HG03575 (cell line): ENCODE measurements around the gene KAT6B.
"Not testable (repeated sequence)": the region's sequence is repeated elsewhere in the genome, so short reads cannot be mapped to it uniquely, and the experiment has no call there.

Experiments used
- ATAC-seq: cut with Tn5 transposase; IDR thresholded peaks from one replicate; pipeline ENCODE4 v1.9.1; 2021; ENCODE audit not compliant: unreplicated experiment, insufficient number of reproducible peaks, low FRiP score; ENCODE audit errors: extremely low read depth

The KAT6B gene

DNA sequence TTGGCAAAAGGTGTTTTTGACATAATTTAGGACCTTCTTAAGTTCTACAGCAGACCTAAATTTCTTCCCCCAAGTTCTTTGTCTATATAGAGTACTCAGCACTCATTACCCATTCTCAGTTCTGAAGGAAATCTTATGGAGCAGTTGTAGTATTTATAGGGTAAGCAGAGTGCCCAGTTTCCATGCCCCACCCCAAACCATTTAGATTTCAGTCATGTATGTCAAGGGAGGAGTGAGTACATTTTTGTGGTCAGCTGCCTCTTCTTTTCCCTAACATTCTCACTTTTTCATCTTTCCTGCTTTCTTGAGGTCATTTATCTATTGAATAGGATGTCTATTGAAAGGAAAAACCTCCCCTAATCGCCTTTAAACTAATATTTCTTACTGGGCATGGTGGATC lies 83.3 kb downstream of the KAT6B start:
- no peak for ATAC-seq

- ATAC-seq, result no peak
These were observed 84.0 kb downstream of the KAT6B start for GRCh38 chr10:74910241-74910975.

DNA sequence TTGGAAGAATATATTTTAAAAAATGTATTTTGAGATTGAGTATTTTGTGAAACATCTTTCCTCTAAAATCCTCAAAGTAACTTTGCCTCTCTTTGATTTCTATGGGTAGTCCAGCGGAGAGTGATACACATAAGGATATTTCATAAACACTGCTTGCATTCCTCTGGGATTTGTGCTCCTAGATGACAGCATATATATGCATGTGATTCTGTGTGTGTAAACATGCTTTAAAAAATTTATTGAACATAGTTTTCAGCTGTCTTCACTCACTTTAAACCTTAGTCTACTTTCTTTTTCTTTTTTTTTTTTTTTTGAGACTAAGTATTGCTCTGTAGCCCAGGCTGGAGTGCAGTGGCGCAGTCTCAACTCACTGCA lies 84.6 kb downstream of the KAT6B start:
- no peak for ATAC-seq

DNA sequence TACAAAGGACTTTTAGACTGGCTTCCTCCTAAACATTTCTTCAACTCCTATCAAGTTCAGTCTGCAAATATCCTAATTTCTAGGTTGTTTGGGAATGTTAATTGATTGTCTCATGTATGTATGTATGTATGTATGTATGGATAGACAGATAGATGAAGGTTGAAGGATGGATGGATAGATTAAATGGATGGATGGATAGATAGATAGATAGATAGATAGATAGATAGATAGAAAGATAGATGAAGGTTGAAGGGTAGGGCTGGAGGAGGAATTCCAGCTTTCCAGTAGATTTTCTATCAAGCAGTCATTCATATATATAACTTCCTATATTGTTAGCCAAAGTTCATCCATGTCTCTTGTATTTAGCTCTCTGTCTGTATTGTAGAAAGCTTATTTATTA lies 85.8 kb downstream of the KAT6B start:
- ATAC-seq, result no peak

GRCh38 chr10:74912682-74913081 lies 86.3 kb downstream of the KAT6B start:
- ATAC-seq, result no peak

DNA sequence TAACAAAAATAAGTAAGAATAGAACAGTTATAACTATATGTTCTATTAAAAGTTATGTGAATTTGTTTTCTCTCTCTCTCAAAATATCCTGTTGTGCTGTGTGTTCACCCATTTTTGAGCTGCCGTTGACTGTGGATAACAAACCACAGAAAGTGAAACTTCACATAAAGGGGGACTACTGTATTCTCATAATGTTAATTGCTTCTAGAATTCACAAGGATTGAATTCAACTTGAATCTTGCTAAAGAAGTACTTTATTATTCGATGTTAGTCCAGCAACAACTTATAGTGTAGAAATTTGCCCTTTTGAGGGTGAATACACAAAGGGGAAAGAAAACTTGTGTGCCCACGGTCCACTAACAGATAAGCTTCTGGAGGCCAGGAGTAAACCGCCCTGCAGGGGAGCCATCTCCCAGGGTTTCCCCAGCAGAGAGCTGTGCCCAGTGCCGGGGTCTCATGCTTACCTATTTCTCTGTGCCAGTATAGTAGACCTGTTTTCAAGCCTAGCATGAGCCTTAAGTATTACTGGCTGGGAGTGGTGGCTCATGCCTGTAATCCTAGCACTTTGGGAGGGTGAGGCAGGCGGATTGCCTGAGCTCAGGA lies 87.1 kb downstream of the KAT6B start:
- no peak for ATAC-seq

DNA sequence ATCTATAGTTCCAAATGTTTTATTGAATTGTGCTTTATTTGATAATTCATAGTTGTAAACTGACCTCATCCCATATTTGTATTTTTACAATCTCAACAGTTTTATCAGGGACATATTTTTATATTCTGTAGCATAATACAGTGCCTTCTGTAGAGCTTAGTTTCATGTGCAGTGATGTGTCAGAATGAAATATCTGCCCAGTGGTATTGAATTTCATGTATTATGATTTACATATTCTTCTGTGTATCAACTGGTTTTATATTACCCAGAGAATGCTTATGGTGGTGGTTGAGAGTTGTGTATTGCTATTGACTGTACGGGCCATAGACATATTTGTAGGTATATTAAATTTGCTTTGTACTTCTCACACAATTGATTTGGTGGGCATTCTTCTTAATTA lies 89.9 kb downstream of the KAT6B start:
- no peak for ATAC-seq

DNA sequence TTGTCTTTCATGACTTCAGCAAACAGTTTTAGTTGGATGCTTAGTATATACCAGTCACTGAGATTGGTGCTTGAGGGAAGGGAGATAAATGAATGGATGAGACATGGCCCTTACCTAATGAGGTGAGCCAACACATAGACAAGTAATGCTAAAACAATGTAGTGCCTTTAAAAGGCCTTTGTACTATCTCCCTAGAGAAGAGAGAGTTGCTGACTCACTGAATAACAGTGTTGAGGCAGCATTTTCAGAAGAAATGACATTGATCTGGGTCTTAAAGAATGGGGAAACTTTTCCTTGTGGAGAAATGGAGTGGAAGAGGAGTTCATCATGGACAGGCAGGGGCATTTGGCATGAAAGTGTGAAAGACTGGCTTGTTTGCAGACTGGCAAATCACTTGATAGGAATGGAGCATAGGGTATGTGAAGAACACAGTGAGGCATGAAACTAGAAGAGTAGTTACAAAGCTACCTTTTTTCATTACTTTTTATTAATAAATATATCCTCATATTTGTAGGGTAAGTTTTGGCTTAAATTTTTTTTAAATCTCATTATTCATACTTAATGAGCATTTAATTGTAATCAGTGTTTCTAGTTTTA lies 91.2 kb downstream of the KAT6B start:
- ATAC-seq, result no peak

DNA sequence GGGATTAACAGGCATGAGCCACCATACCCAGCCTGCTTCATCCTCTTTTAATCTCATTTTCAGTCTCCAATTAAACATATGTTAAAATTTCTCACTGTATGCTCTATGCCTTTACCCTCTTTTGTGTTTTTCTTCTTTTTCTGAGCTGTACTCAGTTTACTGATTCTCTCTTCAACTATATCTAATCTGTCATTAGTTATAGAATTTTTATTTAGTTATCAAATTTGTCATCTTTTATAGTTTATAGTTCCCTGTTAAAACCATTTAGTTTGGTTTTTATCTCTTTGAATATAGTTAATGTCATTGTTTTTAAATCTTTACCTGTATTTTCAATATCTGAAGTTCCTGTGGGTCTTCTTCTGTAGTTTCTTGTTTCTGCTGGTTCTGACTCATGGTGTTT lies 93.3 kb downstream of the KAT6B start:
- ATAC-seq, result no peak

DNA sequence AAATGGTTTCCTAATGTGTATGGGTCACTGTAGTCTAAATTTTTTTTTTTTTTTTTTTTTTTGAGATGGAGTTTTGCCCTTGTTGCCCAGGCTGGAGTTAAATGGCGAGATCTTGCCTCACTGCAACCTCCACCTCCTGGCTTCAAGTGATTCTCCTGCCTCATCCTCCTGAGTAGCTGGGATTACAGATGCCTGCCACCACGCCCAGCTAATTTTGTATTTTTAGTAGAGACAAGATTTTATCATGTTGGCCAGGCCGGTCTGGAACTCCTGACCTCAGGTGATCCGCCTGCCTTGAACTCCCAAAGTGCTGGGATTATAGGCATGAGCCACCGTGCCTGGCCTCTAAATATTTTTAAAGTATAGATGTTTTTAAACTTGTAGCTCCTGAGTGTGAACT lies 94.7 kb downstream of the KAT6B start:
- not testable (repeated sequence) for ATAC-seq

DNA sequence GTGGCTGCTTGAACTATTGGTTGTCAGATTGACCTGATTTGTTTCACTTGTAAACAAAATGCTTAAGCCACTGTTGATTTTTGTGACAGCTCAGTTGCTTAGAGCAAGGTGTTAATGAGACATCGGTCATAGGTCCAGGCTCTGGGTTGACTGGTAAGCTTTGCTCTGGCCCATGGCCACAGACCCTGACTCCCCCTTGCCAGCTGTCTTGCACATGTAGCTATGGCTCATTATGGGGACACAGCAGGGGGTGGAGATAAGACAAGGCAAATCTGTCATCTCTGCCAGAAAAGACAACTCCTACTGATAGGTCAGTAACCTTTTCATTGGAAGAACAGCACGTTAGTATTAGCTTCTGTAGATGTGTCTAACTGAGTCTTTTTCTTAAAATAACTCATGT lies 95.3 kb downstream of the KAT6B start:
- ATAC-seq, result no peak

DNA sequence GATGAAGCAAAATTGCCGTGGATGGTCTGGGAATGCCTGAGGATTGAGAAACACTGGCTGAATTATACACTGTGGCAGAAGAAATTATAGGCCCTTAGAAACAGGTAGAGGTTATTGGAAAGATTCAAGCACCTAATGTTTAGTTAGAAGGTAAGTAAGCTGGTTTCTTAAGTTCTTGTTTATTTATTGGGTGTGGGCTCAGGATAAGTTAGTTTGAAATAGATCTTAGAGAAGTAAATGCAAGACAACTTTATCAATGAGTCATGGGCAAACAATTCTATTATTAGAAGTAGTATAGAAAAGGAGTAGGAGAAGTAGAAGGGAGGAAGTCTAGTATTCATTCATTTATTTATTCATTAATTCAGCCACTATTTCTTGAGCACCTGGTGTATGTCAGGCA lies 96.5 kb downstream of the KAT6B start:
- no peak for ATAC-seq

DNA sequence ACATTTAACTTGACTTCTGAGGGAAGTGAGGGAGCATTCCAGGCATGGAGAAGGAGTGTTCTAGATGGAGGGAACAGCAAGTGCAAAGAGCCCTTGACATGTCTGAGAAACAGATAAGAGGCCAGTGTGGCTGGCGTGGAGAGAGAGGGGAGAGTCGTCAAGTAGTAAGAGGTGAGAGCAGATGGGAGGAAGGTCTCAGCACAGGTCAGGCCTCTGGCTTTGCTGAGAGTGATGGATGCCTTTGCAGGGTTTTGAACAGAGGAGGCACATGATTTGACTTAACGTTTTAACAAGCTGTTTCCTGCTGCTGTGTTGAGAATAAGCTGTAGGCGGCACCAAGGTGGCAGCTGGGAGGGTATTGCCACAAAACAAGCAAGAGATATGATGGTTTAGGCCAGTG lies 97.2 kb downstream of the KAT6B start:
- no peak for ATAC-seq

- no peak for ATAC-seq
These were observed 98.0 kb downstream of the KAT6B start for GRCh38 chr10:74924251-74924963.

- no peak for ATAC-seq
These were observed 98.9 kb downstream of the KAT6B start for GRCh38 chr10:74925291-74925690.

GRCh38 chr10:74925708-74926107 lies 99.3 kb downstream of the KAT6B start:
- no peak for ATAC-seq

GRCh38 chr10:74926791-74927585 lies 100.6 kb downstream of the KAT6B start:
- ATAC-seq, result no peak

DNA sequence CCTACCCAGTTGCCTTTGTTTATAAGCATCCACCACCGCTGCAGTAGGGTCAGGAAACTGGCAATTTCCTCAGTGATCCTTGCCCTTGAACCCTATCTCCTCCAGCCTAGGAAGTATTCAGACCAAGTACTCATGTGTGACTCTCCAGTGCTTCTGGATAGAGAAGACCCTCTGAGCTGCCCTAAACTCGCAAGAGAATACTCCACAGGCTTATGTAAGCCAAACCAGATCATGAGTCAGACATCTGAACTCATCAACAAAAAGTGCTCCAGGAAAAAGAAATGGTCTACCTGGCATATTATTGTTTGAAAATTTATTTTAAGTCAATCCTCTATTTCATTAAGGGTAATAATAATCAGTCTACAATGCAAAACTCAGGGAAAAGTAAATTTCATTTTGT lies 101.3 kb downstream of the KAT6B start:
- no peak for ATAC-seq

DNA sequence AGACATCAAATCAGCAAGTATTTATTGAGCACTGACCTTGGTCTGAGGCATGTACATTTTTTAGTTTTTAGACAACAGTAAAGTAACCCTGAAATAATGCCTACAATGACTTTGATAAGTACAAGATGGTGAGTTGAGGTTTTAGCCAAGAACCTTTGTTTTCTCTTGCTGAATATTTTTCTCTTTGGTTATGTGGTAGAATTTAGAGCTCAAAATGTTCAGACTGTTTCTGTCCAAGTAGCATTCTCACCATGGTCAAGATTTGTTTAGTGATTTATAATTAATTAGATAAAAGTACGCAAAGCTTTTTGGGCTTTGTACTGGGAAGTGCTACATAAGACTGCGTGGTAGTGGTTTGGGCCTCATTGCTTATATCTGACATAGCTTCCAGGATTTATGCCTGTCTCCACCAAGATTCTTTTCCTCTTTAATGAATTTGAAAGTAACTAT lies 102.4 kb downstream of the KAT6B start:
- ATAC-seq, result no peak
